Calu3 (cell line): Measurements from ENCODE around the gene AMFR. TPM values are rescaled to one million over a fixed set of nuclear protein-coding genes. Genes with fewer than 3 reads are reported as not detected.

ENCODE experiments used
- BruUV-seq: library from RNA; stranded (reverse); fragments of 400-500 nt; replicated peaks from 2 replicates; lab custom pipeline; 2021; lab: Mats Ljungman, UMichigan
- CTCF ChIA-PET: fragments of 300-600 bp; sonication (Branson Sonifier 250); formaldehyde crosslinking; loops from one replicate; lab custom pipeline; 2022; ENCODE audit warnings: antibody characterized with exemption; lab: Charles Lee
- DNase-seq: peaks from one replicate; pipeline ENCODE4 v3.0.0; 2022
- H3K27ac Mint-ChIP-seq: one replicate; pipeline ENCODE4 v1.8.0; 2022; ENCODE audit warnings: mixed read lengths; ENCODE audit not compliant: unreplicated experiment
- H3K27me3 Mint-ChIP-seq: one replicate; pipeline ENCODE4 v1.8.0; 2022; ENCODE audit warnings: mixed read lengths; ENCODE audit not compliant: unreplicated experiment
- H3K36me3 Mint-ChIP-seq: one replicate; pipeline ENCODE4 v1.8.0; 2022; ENCODE audit warnings: mild to moderate bottlenecking, moderate library complexity, mixed read lengths; ENCODE audit not compliant: insufficient read depth, unreplicated experiment
- H3K4me1 Mint-ChIP-seq: one replicate; pipeline ENCODE4 v1.8.0; 2022; ENCODE audit warnings: mild to moderate bottlenecking, low read depth, mixed read lengths; ENCODE audit not compliant: unreplicated experiment
- H3K4me3 Mint-ChIP-seq: one replicate; pipeline ENCODE4 v1.8.0; 2022; ENCODE audit warnings: mild to moderate bottlenecking, low read depth, moderate library complexity, mixed read lengths; ENCODE audit not compliant: unreplicated experiment
- H3K9me3 Mint-ChIP-seq: one replicate; pipeline ENCODE4 v1.8.0; 2022; ENCODE audit warnings: low read depth, mixed read lengths; ENCODE audit not compliant: unreplicated experiment
- CTCF ChIP-seq: fragments of 200-600 bp; IDR thresholded peaks from one replicate; pipeline ENCODE4 v1.8.0; 2022; ENCODE audit warnings: antibody characterized with exemption; ENCODE audit not compliant: unreplicated experiment
- intact Hi-C: fragments of 100-400 bp; cut with micrococcal nuclease; formaldehyde crosslinking; loops from one replicate; pipeline ENCODE4 v1.10.0; 2022; ENCODE audit not compliant: unreplicated experiment
- total RNA-seq: library from RNA; stranded (reverse); gene quantifications from 2 replicates; pipeline ENCODE4 v1.2.3, GENCODE V29; 2022

Gene AMFR
- total RNA-seq, 1 experiment from 2014 or later = 116 TPM

- H3K9me3 Mint-ChIP-seq = no peaks in the 10 kb centered on the region
- H3K4me1 Mint-ChIP-seq = no peaks in the 10 kb centered on the region
- DNase-seq = no peak
- H3K4me3 Mint-ChIP-seq = no peak overlapping the region
- intact Hi-C loops = no loop called here
- no peaks in the 10 kb centered on the region for H3K36me3 Mint-ChIP-seq
- no TSS peak for BruUV-seq
- peaks cover 21% of the 10 kb centered on the region for H3K27me3 Mint-ChIP-seq
- CTCF ChIA-PET = interaction anchor here (1.9 kb wide), 1 partner anchor 10 kb away, joined by 8 read pairs; no protein-coding TSS in a partner anchor
- TF ChIP-seq CTCF = no peak
- H3K27ac Mint-ChIP-seq = no peak overlapping the region
Measured at GRCh38 chr16:56339431-56340195, 85.7 kb downstream of the AMFR start.

- no peak overlapping the region for H3K27ac Mint-ChIP-seq
- H3K4me3 Mint-ChIP-seq = no peak overlapping the region
- CTCF ChIA-PET = interaction anchor here (1.9 kb wide), 1 partner anchor 10 kb away, joined by 8 read pairs; no protein-coding TSS in a partner anchor
- no peaks in the 10 kb centered on the region for H3K36me3 Mint-ChIP-seq
- H3K9me3 Mint-ChIP-seq = no peaks in the 10 kb centered on the region
- intact Hi-C loops = no loop called here
- H3K4me1 Mint-ChIP-seq = no peaks in the 10 kb centered on the region
- BruUV-seq = no TSS peak
- TF ChIP-seq CTCF = no peak
- DNase-seq = no peak
- H3K27me3 Mint-ChIP-seq = peaks cover 21% of the 10 kb centered on the region
Measured at GRCh38 chr16:56338566-56339318, 86.6 kb downstream of the AMFR start.

GRCh38 chr16:56337858-56338325, 87.5 kb downstream of the AMFR start:
- Mint-ChIP-seq H3K27me3 (peaks cover 21% of the 10 kb centered on the region), H3K4me3 (no peak overlapping the region), H3K4me1 (no peaks in the 10 kb centered on the region), H3K27ac (no peak overlapping the region), H3K36me3 (no peaks in the 10 kb centered on the region), H3K9me3 (no peaks in the 10 kb centered on the region)
- no peak for TF ChIP-seq CTCF
- intact Hi-C loops = no loop called here
- CTCF ChIA-PET = no interaction called here
- no peak for DNase-seq
- BruUV-seq = no TSS peak

GRCh38 chr16:56337131-56337857, 88.1 kb downstream of the AMFR start:
- no peak for DNase-seq
- peaks cover 23% of the 10 kb centered on the region for H3K27me3 Mint-ChIP-seq
- intact Hi-C loops = no loop called here
- no peak for TF ChIP-seq CTCF
- CTCF ChIA-PET = no interaction called here
- H3K9me3 Mint-ChIP-seq = no peaks in the 10 kb centered on the region
- H3K27ac Mint-ChIP-seq = no peak overlapping the region
- no TSS peak for BruUV-seq
- H3K36me3 Mint-ChIP-seq = no peaks in the 10 kb centered on the region
- no peaks in the 10 kb centered on the region for H3K4me1 Mint-ChIP-seq
- H3K4me3 Mint-ChIP-seq = no peak overlapping the region
